CD8-positive, alpha-beta memory T cell (primary cell): ENCODE measurements around the gene GRID1. TPM values are rescaled to one million over a fixed set of nuclear protein-coding genes. Genes with fewer than 3 reads are reported as not detected.
"Not testable (repeated sequence)": the region's sequence is repeated elsewhere in the genome, so short reads cannot be mapped to it uniquely, and the experiment has no call there.

Experiments used
- CTCF ChIA-PET: fragments of 350-600 bp; sonication (Branson Sonifier 250); formaldehyde crosslinking; loops from one replicate; lab custom pipeline; 2021; ENCODE audit warnings: antibody characterized with exemption; lab: Charles Lee
- POLR2A ChIA-PET: fragments of 350-600 bp; sonication (Branson Sonifier 250); formaldehyde crosslinking; loops from one replicate; lab custom pipeline; 2021; ENCODE audit warnings: antibody characterized with exemption; lab: Charles Lee
- DNase-seq, 5 donors: peaks; one replicate each; pipeline versions ENCODE4 v3.0.0 to v3.0.0-alpha.2; 2020 to 2022; ENCODE audit warnings: mixed read lengths in 1 of 5
- H3K27ac ChIP-seq: one replicate; pipeline ENCODE4 v1.7.0; 2013; ENCODE audit warnings: low read depth, mild to moderate bottlenecking, low read length, moderate library complexity
- H3K27me3 ChIP-seq: 2 replicates; pipeline ENCODE4 v1.7.0; 2013; ENCODE audit warnings: low read length, mild to moderate bottlenecking; ENCODE audit not compliant: insufficient read depth, poor library complexity, severe bottlenecking
- H3K36me3 ChIP-seq: 2 replicates; pipeline ENCODE4 v1.7.0; 2013; ENCODE audit warnings: mild to moderate bottlenecking, low read length, moderate library complexity; ENCODE audit not compliant: insufficient read depth
- H3K4me1 ChIP-seq: 2 replicates; pipeline ENCODE4 v1.7.0; 2013; ENCODE audit warnings: mild to moderate bottlenecking, low read length, moderate library complexity; ENCODE audit not compliant: insufficient read depth
- H3K4me3 ChIP-seq: 2 replicates; pipeline ENCODE4 v1.7.0; 2013; ENCODE audit warnings: mild to moderate bottlenecking, low read length
- H3K9me3 ChIP-seq: 2 replicates; pipeline ENCODE4 v1.7.0; 2013; ENCODE audit warnings: mild to moderate bottlenecking, low read length
- H3K27ac Mint-ChIP-seq, 8 donors: one replicate each; pipeline ENCODE4 v1.8.0; 2020 to 2021; ENCODE audit warnings: mixed read lengths in 8 of 8, mild to moderate bottlenecking in 6 of 8, inconsistent platforms in 3 of 8, moderate library complexity in 3 of 8
- H3K27me3 Mint-ChIP-seq, 2 donors: one replicate each; pipeline ENCODE4 v1.8.0; 2020 to 2021; ENCODE audit warnings: mixed read lengths in 2 of 2, mild to moderate bottlenecking in 1 of 2, moderate library complexity in 1 of 2
- H3K36me3 Mint-ChIP-seq, 3 donors: one replicate each; pipeline ENCODE4 v1.8.0; 2020 to 2021; ENCODE audit warnings: mixed read lengths in 3 of 3, inconsistent platforms in 1 of 3, mild to moderate bottlenecking in 1 of 3
- H3K4me1 Mint-ChIP-seq, 3 donors: one replicate each; pipeline ENCODE4 v1.8.0; 2020 to 2021; ENCODE audit warnings: mixed read lengths in 3 of 3, inconsistent platforms in 1 of 3, mild to moderate bottlenecking in 1 of 3
- H3K4me3 Mint-ChIP-seq, 7 donors: one replicate each; pipeline ENCODE4 v1.8.0; 2020 to 2021; ENCODE audit warnings: mixed read lengths in 7 of 7, mild to moderate bottlenecking in 6 of 7, moderate library complexity in 4 of 7, inconsistent platforms in 2 of 7
- H3K9me3 Mint-ChIP-seq, 5 donors: one replicate each; pipeline ENCODE4 v1.8.0; 2020 to 2022; ENCODE audit warnings: mixed read lengths in 5 of 5, mild to moderate bottlenecking in 3 of 5, moderate library complexity in 2 of 5, inconsistent platforms in 1 of 5
- polyA plus RNA-seq: library from polyadenylated mRNA; unstranded; fragments of 300-500 nt; fragmentation: Illumina TruSeq; gene quantifications from one replicate; pipeline ENCODE4 v1.2.3, GENCODE V29; 2021
- total RNA-seq, 2 experiments: library from RNA; stranded (reverse); gene quantifications; one replicate each; pipeline ENCODE4 v1.2.3, GENCODE V29; 2021

Gene GRID1
- total and polyA plus RNA-seq, 3 experiments from 2014 or later: not detected

- H3K27me3 Mint-ChIP-seq: peaks cover 6 to 12% of the 10 kb centered on the region in 2 donors
- POLR2A ChIA-PET: no interaction called here
- H3K36me3 ChIP-seq: no peaks in the 10 kb centered on the region
- H3K27ac ChIP-seq: no peak overlapping the region
- no peaks in the 10 kb centered on the region for H3K4me1 Mint-ChIP-seq
- H3K4me1 ChIP-seq: no peaks in the 10 kb centered on the region
- H3K4me3 Mint-ChIP-seq: no peak overlapping the region
- no peak overlapping the region for H3K27ac Mint-ChIP-seq
- H3K4me3 ChIP-seq: no peak overlapping the region
- no peaks in the 10 kb centered on the region for H3K27me3 ChIP-seq
- no peaks in the 10 kb centered on the region for H3K9me3 ChIP-seq
- no peaks in the 10 kb centered on the region for H3K9me3 Mint-ChIP-seq
- no peak for DNase-seq
- H3K36me3 Mint-ChIP-seq: no peaks in the 10 kb centered on the region
- CTCF ChIA-PET: no interaction called here
Measured at GRCh38 chr10:86110156-86110786, 256.3 kb downstream of the GRID1 start.

- Mint-ChIP-seq H3K4me1 (no peaks in the 10 kb centered on the region), H3K27ac (no peak overlapping the region), H3K27me3 (peaks cover 6 to 12% of the 10 kb centered on the region in 2 donors), H3K4me3 (no peak overlapping the region), H3K9me3 (no peaks in the 10 kb centered on the region), H3K36me3 (no peaks in the 10 kb centered on the region)
- CTCF ChIA-PET: no interaction called here
- no peaks in the 10 kb centered on the region for H3K27me3 ChIP-seq
- no peaks in the 10 kb centered on the region for H3K36me3 ChIP-seq
- no peak overlapping the region for H3K27ac ChIP-seq
- DNase-seq: no peak
- H3K9me3 ChIP-seq: no peaks in the 10 kb centered on the region
- no peak overlapping the region for H3K4me3 ChIP-seq
- no peaks in the 10 kb centered on the region for H3K4me1 ChIP-seq
- POLR2A ChIA-PET: no interaction called here
Measured at GRCh38 chr10:86109421-86109820, 257.2 kb downstream of the GRID1 start.

DNA sequence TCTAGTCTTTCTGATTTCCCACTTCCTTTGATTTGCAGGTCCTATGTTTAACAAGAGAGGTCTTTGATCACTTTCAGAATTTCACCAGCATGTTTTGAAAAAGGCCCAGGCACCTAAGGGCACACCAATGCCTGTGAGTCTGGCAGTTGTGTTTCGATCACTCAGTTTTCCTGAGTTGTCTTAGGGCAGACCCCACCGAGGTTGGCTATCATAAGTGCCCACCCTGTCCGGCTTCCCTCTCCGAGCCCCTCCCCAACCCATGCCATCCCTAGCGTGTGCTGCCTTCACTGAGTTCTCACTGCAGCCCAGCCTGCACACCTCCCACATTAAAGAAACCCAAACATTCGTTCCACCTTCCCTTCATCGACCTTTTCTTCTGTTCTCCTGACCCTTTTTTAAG is 257.9 kb downstream of the GRID1 start:
- H3K4me3 ChIP-seq: no peak overlapping the region
- no peak for DNase-seq
- ChIA-PET POLR2A (no interaction called here), CTCF (no interaction called here)
- no peak overlapping the region for H3K4me3 Mint-ChIP-seq
- peaks cover 8 to 12% of the 10 kb centered on the region in 2 donors for H3K27me3 Mint-ChIP-seq
- H3K4me1 Mint-ChIP-seq: no peaks in the 10 kb centered on the region
- no peaks in the 10 kb centered on the region for H3K4me1 ChIP-seq
- H3K36me3 ChIP-seq: no peaks in the 10 kb centered on the region
- H3K9me3 ChIP-seq: no peaks in the 10 kb centered on the region
- no peaks in the 10 kb centered on the region for H3K36me3 Mint-ChIP-seq
- H3K9me3 Mint-ChIP-seq: no peaks in the 10 kb centered on the region
- peak overlapping the region in 1 of 8 donors; percentile 64 for H3K27ac Mint-ChIP-seq
- H3K27ac ChIP-seq: no peak overlapping the region
- no peaks in the 10 kb centered on the region for H3K27me3 ChIP-seq

DNA sequence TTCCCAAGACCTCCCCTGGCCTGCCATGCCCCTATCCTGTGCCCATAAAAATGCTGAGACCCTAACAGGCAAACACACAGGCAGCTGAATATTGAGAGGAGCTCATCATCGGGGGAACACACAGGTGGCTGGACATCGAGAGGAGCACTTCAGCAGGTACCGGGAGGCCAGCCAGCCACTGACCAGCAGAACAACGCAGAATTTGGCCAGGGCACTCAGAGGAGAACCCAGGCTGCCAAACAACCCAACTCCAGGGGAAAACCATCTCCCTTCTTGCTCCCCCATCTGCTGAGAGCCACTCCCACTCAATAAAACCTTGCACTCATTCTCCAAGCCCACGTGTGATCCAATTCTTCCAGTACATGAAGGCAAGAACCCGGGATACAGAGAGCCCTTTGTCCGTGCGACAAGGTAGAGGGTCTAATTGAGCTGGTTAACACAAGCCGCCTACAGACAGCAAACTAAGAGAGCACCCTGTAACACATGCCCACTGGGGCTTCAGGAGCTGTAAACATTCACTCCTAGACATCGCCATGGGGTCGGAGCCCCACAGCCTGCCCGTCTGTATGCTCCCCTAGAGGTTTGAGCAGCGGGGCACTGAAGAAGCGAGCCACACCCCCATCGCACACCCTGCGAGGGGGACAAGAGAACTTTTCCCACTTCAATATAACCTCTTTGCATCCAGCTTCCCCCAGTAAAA is 258.8 kb downstream of the GRID1 start:
- H3K36me3 Mint-ChIP-seq, H3K4me1 Mint-ChIP-seq, H3K9me3 Mint-ChIP-seq, H3K36me3 ChIP-seq, CTCF ChIA-PET, H3K4me1 ChIP-seq, H3K27me3 Mint-ChIP-seq, H3K27me3 ChIP-seq, H3K4me3 ChIP-seq, H3K27ac ChIP-seq, H3K4me3 Mint-ChIP-seq, DNase-seq, H3K9me3 ChIP-seq, POLR2A ChIA-PET, H3K27ac Mint-ChIP-seq: not testable (repeated sequence)

DNA sequence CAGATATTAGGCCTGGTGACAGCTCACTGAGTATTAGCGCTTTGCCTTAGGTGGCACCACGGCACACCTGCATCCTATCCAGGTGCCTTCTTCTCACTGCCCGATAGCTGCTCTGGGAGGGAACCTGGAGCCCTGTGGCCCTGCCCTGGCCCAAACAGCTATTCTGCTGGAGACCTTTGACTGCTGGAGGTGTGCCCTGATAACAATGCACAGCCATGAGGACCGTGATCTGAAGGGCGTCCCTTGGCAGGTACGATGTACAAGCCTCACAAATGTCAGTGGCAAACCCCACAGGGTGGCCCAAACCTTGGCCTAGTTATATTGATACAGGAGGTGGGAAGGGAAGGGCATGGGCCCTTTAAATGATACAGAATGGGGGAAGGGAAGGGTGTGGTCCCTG is 259.5 kb downstream of the GRID1 start:
- no peak overlapping the region for H3K4me3 Mint-ChIP-seq
- H3K27me3 Mint-ChIP-seq: peaks cover 0 to 4% of the 10 kb centered on the region in 2 donors
- no peak overlapping the region for H3K4me3 ChIP-seq
- no peaks in the 10 kb centered on the region for H3K9me3 ChIP-seq
- no peak overlapping the region for H3K27ac ChIP-seq
- no peaks in the 10 kb centered on the region for H3K4me1 Mint-ChIP-seq
- ChIA-PET POLR2A (no interaction called here), CTCF (no interaction called here)
- H3K36me3 ChIP-seq: no peaks in the 10 kb centered on the region
- H3K4me1 ChIP-seq: no peaks in the 10 kb centered on the region
- H3K27me3 ChIP-seq: no peaks in the 10 kb centered on the region
- H3K27ac Mint-ChIP-seq: no peak overlapping the region
- no peaks in the 10 kb centered on the region for H3K9me3 Mint-ChIP-seq
- no peak for DNase-seq
- no peaks in the 10 kb centered on the region for H3K36me3 Mint-ChIP-seq

GRCh38 chr10:86106616-86107015 is 260.0 kb downstream of the GRID1 start:
- ChIA-PET CTCF (no interaction called here), POLR2A (no interaction called here)
- Histone ChIP-seq H3K4me3 (no peak overlapping the region), H3K27me3 (no peaks in the 10 kb centered on the region), H3K36me3 (no peaks in the 10 kb centered on the region), H3K4me1 (no peaks in the 10 kb centered on the region), H3K9me3 (no peaks in the 10 kb centered on the region), H3K27ac (no peak overlapping the region)
- H3K36me3 Mint-ChIP-seq: no peaks in the 10 kb centered on the region
- H3K27me3 Mint-ChIP-seq: peaks cover 0 to 4% of the 10 kb centered on the region in 2 donors
- H3K4me1 Mint-ChIP-seq: no peaks in the 10 kb centered on the region
- no peak for DNase-seq
- H3K4me3 Mint-ChIP-seq: no peak overlapping the region
- no peaks in the 10 kb centered on the region for H3K9me3 Mint-ChIP-seq
- H3K27ac Mint-ChIP-seq: peak overlapping the region in 1 of 8 donors; percentile 17

DNA sequence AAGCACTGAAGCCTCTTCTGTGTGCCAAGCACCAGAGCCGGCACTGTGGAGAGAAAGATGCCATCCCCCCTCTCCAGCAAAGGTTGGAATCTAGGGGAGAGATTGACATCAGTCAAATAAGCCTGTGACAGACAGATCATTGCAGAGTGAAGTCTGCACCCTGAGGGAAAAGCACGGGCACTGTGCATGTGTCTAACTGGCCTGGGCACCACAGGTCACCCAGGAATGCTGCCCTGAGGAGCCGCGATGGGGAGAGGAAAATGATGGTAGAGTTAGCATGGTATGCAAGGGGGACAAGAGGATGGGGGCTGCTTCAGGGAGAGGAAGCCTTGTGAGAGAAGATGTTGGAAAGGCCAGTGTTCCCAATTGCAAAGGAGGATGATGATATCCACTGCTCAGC is 261.0 kb downstream of the GRID1 start:
- no peaks in the 10 kb centered on the region for H3K9me3 Mint-ChIP-seq

GRCh38 chr10:86105181-86105580 is 261.4 kb downstream of the GRID1 start:
- H3K4me1 Mint-ChIP-seq: no peaks in the 10 kb centered on the region
- Histone ChIP-seq H3K4me3 (no peak overlapping the region), H3K9me3 (no peaks in the 10 kb centered on the region), H3K27me3 (no peaks in the 10 kb centered on the region), H3K27ac (no peak overlapping the region), H3K36me3 (no peaks in the 10 kb centered on the region), H3K4me1 (no peaks in the 10 kb centered on the region)
- H3K27me3 Mint-ChIP-seq: peaks cover 0 to 4% of the 10 kb centered on the region in 2 donors
- H3K36me3 Mint-ChIP-seq: no peaks in the 10 kb centered on the region
- no peak for DNase-seq
- H3K27ac Mint-ChIP-seq: no peak overlapping the region
- ChIA-PET POLR2A (no interaction called here), CTCF (no interaction called here)
- no peaks in the 10 kb centered on the region for H3K9me3 Mint-ChIP-seq
- H3K4me3 Mint-ChIP-seq: no peak overlapping the region

More for the DNA sequence above, 261.0 kb downstream of the GRID1 start:
- Histone ChIP-seq H3K27me3 (no peaks in the 10 kb centered on the region), H3K4me3 (no peak overlapping the region), H3K9me3 (no peaks in the 10 kb centered on the region), H3K27ac (no peak overlapping the region), H3K36me3 (no peaks in the 10 kb centered on the region), H3K4me1 (no peaks in the 10 kb centered on the region)
- H3K36me3 Mint-ChIP-seq: no peaks in the 10 kb centered on the region
- H3K4me3 Mint-ChIP-seq: no peak overlapping the region
- POLR2A ChIA-PET: no interaction called here
- CTCF ChIA-PET: no interaction called here
- H3K27ac Mint-ChIP-seq: no peak overlapping the region
- peaks cover 0 to 4% of the 10 kb centered on the region in 2 donors for H3K27me3 Mint-ChIP-seq
- no peaks in the 10 kb centered on the region for H3K4me1 Mint-ChIP-seq
- no peak for DNase-seq
